H9 (cell line): ENCODE measurements around the gene PTPRB. TPM values are rescaled to one million over a fixed set of nuclear protein-coding genes. Genes with fewer than 3 reads are reported as not detected.

Experiments
- DNase-seq: peaks from one replicate; pipeline ENCODE4 v3.0.0-alpha.2; 2017
- H2AFZ ChIP-seq: one replicate; pipeline ENCODE4 v1.6.1; 2013; ENCODE audit warnings: mild to moderate bottlenecking, low read length, control low read depth, moderate library complexity
- H2AK5ac ChIP-seq: 2 replicates; pipeline ENCODE4 v1.6.1; 2013; ENCODE audit warnings: low read length, control low read depth, mixed read lengths; ENCODE audit not compliant: insufficient read length
- H2BK120ac ChIP-seq: one replicate; pipeline ENCODE4 v1.6.1; 2013; ENCODE audit warnings: low read depth, mild to moderate bottlenecking, low read length, control low read depth, inconsistent platforms; ENCODE audit not compliant: poor library complexity, severe bottlenecking
- H2BK12ac ChIP-seq: 2 replicates; pipeline ENCODE4 v1.6.1; 2013; ENCODE audit warnings: low read length, control low read depth, mixed read lengths, low read depth; ENCODE audit not compliant: insufficient read length
- H2BK15ac ChIP-seq: 2 replicates; pipeline ENCODE4 v1.6.1; 2013; ENCODE audit warnings: low read depth, low read length, control low read depth
- H2BK20ac ChIP-seq: one replicate; pipeline ENCODE4 v1.6.1; 2013; ENCODE audit warnings: low read depth, mild to moderate bottlenecking, low read length, control low read depth, inconsistent platforms; ENCODE audit not compliant: poor library complexity, severe bottlenecking
- H2BK5ac ChIP-seq: 2 replicates; pipeline ENCODE4 v1.6.1; 2013; ENCODE audit warnings: low read length, control low read depth, mixed read lengths; ENCODE audit not compliant: insufficient read length
- H3K14ac ChIP-seq: 2 replicates; pipeline ENCODE4 v1.6.1; 2013; ENCODE audit warnings: low read length, control low read depth; ENCODE audit not compliant: insufficient read depth
- H3K18ac ChIP-seq: 2 replicates; pipeline ENCODE4 v1.6.1; 2013; ENCODE audit warnings: low read depth, mild to moderate bottlenecking, mixed read lengths, low read length, control low read depth; ENCODE audit not compliant: insufficient read length
- H3K23ac ChIP-seq: 2 replicates; pipeline ENCODE4 v1.6.1; 2013; ENCODE audit warnings: low read length, control low read depth, mixed read lengths, low read depth; ENCODE audit not compliant: insufficient read length
- H3K23me2 ChIP-seq: 2 replicates; pipeline ENCODE4 v1.6.1; 2013; ENCODE audit warnings: low read depth, mild to moderate bottlenecking, mixed read lengths, low read length, control low read depth; ENCODE audit not compliant: insufficient read length, poor library complexity, severe bottlenecking
- H3K27ac ChIP-seq: 2 replicates; pipeline ENCODE4 v1.5.1; 2013; ENCODE audit warnings: low read length, control low read depth, mixed read lengths, low read depth; ENCODE audit not compliant: insufficient read length
- H3K27me3 ChIP-seq: 2 replicates; pipeline ENCODE4 v1.6.1; 2013; ENCODE audit warnings: low read length, control low read depth, inconsistent platforms; ENCODE audit not compliant: insufficient read depth
- H3K4ac ChIP-seq: 2 replicates; pipeline ENCODE4 v1.6.1; 2013; ENCODE audit warnings: low read depth, mild to moderate bottlenecking, control low read depth, inconsistent platforms, low read length, moderate library complexity
- H3K4me1 ChIP-seq: 2 replicates; pipeline ENCODE4 v1.6.1; 2013; ENCODE audit warnings: low read length, control low read depth, inconsistent platforms; ENCODE audit not compliant: insufficient read depth
- H3K4me2 ChIP-seq: 2 replicates; pipeline ENCODE4 v1.6.1; 2013; ENCODE audit warnings: low read length, control low read depth, mixed read lengths; ENCODE audit not compliant: insufficient read length, insufficient read depth
- H3K56ac ChIP-seq: 2 replicates; pipeline ENCODE4 v1.6.1; 2013; ENCODE audit warnings: low read depth, mild to moderate bottlenecking, mixed read lengths, low read length, control low read depth; ENCODE audit not compliant: insufficient read length
- H3K79me1 ChIP-seq: 2 replicates; pipeline ENCODE4 v1.6.1; 2013; ENCODE audit warnings: low read depth, mild to moderate bottlenecking, moderate library complexity, low read length, control low read depth, inconsistent platforms; ENCODE audit not compliant: insufficient read depth, poor library complexity, severe bottlenecking
- H3K79me2 ChIP-seq: 2 replicates; pipeline ENCODE4 v1.6.1; 2013; ENCODE audit warnings: low read length, control low read depth, inconsistent platforms; ENCODE audit not compliant: insufficient read depth
- H3K9ac ChIP-seq: 2 replicates; pipeline ENCODE4 v1.6.1; 2013; ENCODE audit warnings: low read length, control low read depth, mixed read lengths; ENCODE audit not compliant: insufficient read length; ENCODE audit errors: extremely low read depth
- H3K9me3 ChIP-seq: one replicate; pipeline ENCODE4 v1.6.1; 2013; ENCODE audit warnings: low read depth, low read length, inconsistent platforms; ENCODE audit not compliant: control insufficient read depth
- H3T11ph ChIP-seq: one replicate; pipeline ENCODE4 v1.6.1; 2013; ENCODE audit warnings: mild to moderate bottlenecking, low read length, control low read depth, inconsistent platforms
- H4K20me1 ChIP-seq: one replicate; pipeline ENCODE4 v1.6.1; 2013; ENCODE audit not compliant: control insufficient read depth, insufficient read length, insufficient read depth
- H4K5ac ChIP-seq: 2 replicates; pipeline ENCODE4 v1.6.1; 2013; ENCODE audit warnings: low read depth, mild to moderate bottlenecking, mixed read lengths, low read length, control low read depth; ENCODE audit not compliant: insufficient read length
- H4K8ac ChIP-seq: replicated peaks from 2 replicates; pipeline ENCODE4 v1.6.1; 2013; ENCODE audit warnings: low read length, control low read depth, mixed read lengths, low read depth; ENCODE audit not compliant: insufficient read length
- H4K91ac ChIP-seq: 2 replicates; pipeline ENCODE4 v1.6.1; 2013; ENCODE audit warnings: low read depth, mild to moderate bottlenecking, moderate library complexity, mixed read lengths, low read length, control low read depth; ENCODE audit not compliant: insufficient read length
- H3K27ac Mint-ChIP-seq, 3 experiments: 2 replicates in 2 of 3; 3 replicates in 1 of 3; pipeline ENCODE4 v1.8.0; 2020 to 2021; ENCODE audit warnings: mixed read lengths in 3 of 3, mild to moderate bottlenecking in 1 of 3, moderate library complexity in 1 of 3
- H3K27me3 Mint-ChIP-seq: 2 replicates; pipeline ENCODE4 v1.8.0; 2021; ENCODE audit warnings: low read depth, mild to moderate bottlenecking, moderate library complexity, mixed read lengths
- H3K36me3 Mint-ChIP-seq, 3 experiments: 2 replicates in 2 of 3; 3 replicates in 1 of 3; pipeline ENCODE4 v1.8.0; 2020 to 2021; ENCODE audit warnings: low read depth in 3 of 3, mixed read lengths in 3 of 3; ENCODE audit not compliant: insufficient read depth in 1 of 3
- H3K4me1 Mint-ChIP-seq, 2 experiments: 2 replicates each; pipeline ENCODE4 v1.8.0; 2020; ENCODE audit warnings: mixed read lengths in 2 of 2
- H3K4me3 Mint-ChIP-seq, 2 experiments: 2 replicates in 1 of 2; 3 replicates in 1 of 2; pipeline ENCODE4 v1.8.0; 2020 to 2021; ENCODE audit warnings: mild to moderate bottlenecking in 2 of 2, mixed read lengths in 2 of 2, moderate library complexity in 1 of 2
- H3K9me3 Mint-ChIP-seq, 2 experiments: 2 replicates in 1 of 2; 3 replicates in 1 of 2; pipeline ENCODE4 v1.8.0; 2020; ENCODE audit warnings: mild to moderate bottlenecking in 2 of 2, mixed read lengths in 2 of 2, moderate library complexity in 1 of 2
- WGBS: extraction: QIAGEN DNeasy Blood & Tissue Kit; methylation state at CpG from one replicate; pipeline ENCODE4 v1.1.7; 2013; ENCODE audit warnings: missing lambda C conversion rate, low lambda C conversion rate, mixed read lengths; ENCODE audit not compliant: insufficient read length; ENCODE audit errors: extremely low coverage; 5-methylcytosine and 5-hydroxymethylcytosine counted together
- total RNA-seq: library from RNA; stranded (reverse); gene quantifications from 2 replicates; pipeline ENCODE4 v1.2.1, GENCODE V29; 2021
- TF ChIP-seq, protein P1 (sequence below): fragments of 200-600 bp; sonication (generic); conservative IDR thresholded peaks from 3 replicates; pipeline ENCODE4 v1.8.0; 2021; ENCODE audit warnings: antibody characterized with exemption, mild to moderate bottlenecking

PTPRB gene
- total RNA-seq, 1 experiment from 2014 or later = 1.4 TPM

DNA sequence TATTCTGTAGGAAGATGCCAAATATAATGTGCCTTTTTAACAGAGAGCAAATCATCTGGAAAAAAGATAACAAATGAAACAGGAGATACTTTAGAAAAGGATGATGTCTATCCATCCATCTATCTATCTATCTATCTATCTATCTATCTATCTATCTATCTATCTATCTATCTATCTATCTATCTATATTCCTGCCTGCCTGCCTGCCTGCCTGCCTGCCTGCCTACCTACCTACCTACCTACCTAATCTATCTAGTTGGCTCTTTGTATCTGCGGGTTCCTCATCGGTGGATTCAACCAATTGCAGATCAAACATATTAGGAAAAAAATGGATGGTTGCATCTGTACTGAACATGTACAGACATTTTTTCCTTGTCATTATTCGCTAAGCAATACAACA is 11.0 kb downstream of the PTPRB start:
- Mint-ChIP-seq H3K4me3 (no peak overlapping the region), H3K36me3 (no peaks in the 10 kb centered on the region), H3K27ac (no peak overlapping the region), H3K9me3 (no peaks in the 10 kb centered on the region), H3K4me1 (peaks cover 4 to 5% of the 10 kb centered on the region in 2 experiments; a peak in 2 of 4 replicates), H3K27me3 (no peaks in the 10 kb centered on the region)
- no peak overlapping the region for H3K56ac ChIP-seq
- no peak overlapping the region for H3K9ac ChIP-seq
- no peak overlapping the region for H4K5ac ChIP-seq
- H3K27ac ChIP-seq = no peak overlapping the region
- no CpG with 5 or more reads among the region's 3 CpGs for WGBS
- H2BK120ac ChIP-seq = no peak overlapping the region
- H3K79me1 ChIP-seq = no peaks in the 10 kb centered on the region
- no peak overlapping the region for H3K14ac ChIP-seq
- H2AK5ac ChIP-seq = no peak overlapping the region
- no peak overlapping the region for H2BK12ac ChIP-seq
- H2BK15ac ChIP-seq = no peak overlapping the region
- H3K4me1 ChIP-seq = no peaks in the 10 kb centered on the region
- no peak overlapping the region for H2AFZ ChIP-seq
- no peak for DNase-seq
- no peak overlapping the region for H3K4me2 ChIP-seq
- no peak overlapping the region for H2BK5ac ChIP-seq
- H3K79me2 ChIP-seq = no peaks in the 10 kb centered on the region
- H4K8ac ChIP-seq = no peak overlapping the region
- no peak overlapping the region for H3K18ac ChIP-seq
- TF ChIP-seq, protein P1, sequence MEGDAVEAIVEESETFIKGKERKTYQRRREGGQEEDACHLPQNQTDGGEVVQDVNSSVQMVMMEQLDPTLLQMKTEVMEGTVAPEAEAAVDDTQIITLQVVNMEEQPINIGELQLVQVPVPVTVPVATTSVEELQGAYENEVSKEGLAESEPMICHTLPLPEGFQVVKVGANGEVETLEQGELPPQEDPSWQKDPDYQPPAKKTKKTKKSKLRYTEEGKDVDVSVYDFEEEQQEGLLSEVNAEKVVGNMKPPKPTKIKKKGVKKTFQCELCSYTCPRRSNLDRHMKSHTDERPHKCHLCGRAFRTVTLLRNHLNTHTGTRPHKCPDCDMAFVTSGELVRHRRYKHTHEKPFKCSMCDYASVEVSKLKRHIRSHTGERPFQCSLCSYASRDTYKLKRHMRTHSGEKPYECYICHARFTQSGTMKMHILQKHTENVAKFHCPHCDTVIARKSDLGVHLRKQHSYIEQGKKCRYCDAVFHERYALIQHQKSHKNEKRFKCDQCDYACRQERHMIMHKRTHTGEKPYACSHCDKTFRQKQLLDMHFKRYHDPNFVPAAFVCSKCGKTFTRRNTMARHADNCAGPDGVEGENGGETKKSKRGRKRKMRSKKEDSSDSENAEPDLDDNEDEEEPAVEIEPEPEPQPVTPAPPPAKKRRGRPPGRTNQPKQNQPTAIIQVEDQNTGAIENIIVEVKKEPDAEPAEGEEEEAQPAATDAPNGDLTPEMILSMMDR = no peak
- H3K23ac ChIP-seq = no peak overlapping the region
- H3K9me3 ChIP-seq = no peaks in the 10 kb centered on the region
- H2BK20ac ChIP-seq = no peak overlapping the region
- H3T11ph ChIP-seq = no peak overlapping the region
- no peak overlapping the region for H4K91ac ChIP-seq
- no peaks in the 10 kb centered on the region for H3K27me3 ChIP-seq
- no peak overlapping the region for H3K4ac ChIP-seq
- no peaks in the 10 kb centered on the region for H3K23me2 ChIP-seq
- H4K20me1 ChIP-seq = no peaks in the 10 kb centered on the region
